Activated naive CD4-positive, alpha-beta T cell treated with anti-CD3 and anti-CD28 coated beads, Interleukin-2, amount 50 U/mL, for 16 hours (primary cell): Measurements from ENCODE around the gene NPTX2.
"Not testable (repeated sequence)": the region's sequence is repeated elsewhere in the genome, so short reads cannot be mapped to it uniquely, and the experiment has no call there.

ENCODE experiments used
- DNase-seq: peaks from one replicate; pipeline ENCODE4 v3.0.0-alpha.2; 2020

The NPTX2 gene, protein sequence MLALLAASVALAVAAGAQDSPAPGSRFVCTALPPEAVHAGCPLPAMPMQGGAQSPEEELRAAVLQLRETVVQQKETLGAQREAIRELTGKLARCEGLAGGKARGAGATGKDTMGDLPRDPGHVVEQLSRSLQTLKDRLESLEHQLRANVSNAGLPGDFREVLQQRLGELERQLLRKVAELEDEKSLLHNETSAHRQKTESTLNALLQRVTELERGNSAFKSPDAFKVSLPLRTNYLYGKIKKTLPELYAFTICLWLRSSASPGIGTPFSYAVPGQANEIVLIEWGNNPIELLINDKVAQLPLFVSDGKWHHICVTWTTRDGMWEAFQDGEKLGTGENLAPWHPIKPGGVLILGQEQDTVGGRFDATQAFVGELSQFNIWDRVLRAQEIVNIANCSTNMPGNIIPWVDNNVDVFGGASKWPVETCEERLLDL

DNA sequence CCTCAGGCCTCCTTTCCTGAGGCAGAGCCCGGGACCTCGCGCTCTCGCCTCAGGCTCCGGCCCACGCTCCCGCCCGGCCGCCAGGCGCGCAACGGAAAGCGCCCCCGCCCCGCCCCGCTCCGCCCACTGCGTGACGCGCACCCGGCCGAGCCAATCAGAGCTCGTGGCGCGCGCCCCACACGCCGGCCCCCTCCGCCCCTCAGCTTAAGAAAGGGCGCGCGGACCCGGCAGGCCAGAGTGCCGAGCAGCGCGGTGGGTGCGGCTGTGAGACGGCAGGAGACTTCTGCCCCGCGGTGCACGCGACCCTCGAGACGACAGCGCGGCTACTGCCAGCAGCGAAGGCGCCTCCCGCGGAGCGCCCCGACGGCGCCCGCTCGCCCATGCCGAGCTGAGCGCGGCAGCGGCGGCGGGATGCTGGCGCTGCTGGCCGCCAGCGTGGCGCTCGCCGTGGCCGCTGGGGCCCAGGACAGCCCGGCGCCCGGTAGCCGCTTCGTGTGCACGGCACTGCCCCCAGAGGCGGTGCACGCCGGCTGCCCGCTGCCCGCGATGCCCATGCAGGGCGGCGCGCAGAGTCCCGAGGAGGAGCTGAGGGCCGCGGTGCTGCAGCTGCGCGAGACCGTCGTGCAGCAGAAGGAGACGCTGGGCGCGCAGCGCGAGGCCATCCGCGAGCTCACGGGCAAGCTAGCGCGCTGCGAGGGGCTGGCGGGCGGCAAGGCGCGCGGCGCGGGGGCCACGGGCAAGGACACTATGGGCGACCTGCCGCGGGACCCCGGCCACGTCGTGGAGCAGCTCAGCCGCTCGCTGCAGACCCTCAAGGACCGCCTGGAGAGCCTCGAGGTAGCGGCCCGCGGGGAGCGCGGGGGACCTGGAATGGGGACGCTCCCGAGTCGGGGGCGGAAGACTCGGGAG lies at the start of gene NPTX2:
Gene NPTX2, plus strand, starts transcription at position 235 of the 909 bp plus-strand sequence. Its CDS starts 177 bp downstream, at position 412.
- no peak for DNase-seq

DNA sequence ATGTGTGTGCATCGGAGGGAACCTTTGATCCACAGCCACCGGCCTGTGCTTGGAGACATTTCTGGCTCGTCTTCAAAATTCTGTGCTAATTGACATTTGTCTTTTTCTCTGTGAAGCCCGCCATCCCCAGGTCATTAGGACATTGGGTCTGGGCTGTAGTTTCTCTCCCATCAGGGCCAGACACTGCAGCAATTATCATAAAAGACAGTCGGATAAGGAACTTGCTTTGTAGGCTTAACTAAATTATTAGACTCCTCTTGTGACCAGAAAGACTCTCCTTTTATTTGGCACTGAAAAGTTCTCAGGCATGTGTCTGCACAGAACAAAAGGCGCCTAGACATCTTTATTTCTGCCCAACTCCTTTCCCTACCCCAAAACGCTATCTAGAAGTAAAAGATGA lies 49.1 kb upstream of the NPTX2 start:
- DNase-seq, result no peak

DNA sequence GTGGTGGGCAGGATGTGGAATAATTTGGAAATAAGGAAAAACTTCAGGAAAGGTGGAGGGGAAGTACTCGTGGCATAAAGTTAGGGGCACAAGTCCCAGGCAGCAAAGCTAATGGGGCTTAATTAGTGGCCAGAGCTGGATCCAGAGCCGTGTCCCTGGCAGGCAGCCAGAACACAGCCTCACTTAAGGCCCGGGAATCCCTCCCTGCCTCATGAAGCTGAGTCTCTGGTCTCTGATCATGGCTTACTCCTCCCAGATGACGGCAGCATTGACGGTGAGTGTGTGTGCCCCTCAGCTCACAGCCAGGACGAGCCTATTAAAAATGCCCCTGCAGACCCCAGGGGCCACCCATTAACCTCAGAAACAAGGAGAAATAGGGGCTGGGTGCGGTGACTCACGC lies 48.2 kb upstream of the NPTX2 start:
- DNase-seq, result no peak

DNA sequence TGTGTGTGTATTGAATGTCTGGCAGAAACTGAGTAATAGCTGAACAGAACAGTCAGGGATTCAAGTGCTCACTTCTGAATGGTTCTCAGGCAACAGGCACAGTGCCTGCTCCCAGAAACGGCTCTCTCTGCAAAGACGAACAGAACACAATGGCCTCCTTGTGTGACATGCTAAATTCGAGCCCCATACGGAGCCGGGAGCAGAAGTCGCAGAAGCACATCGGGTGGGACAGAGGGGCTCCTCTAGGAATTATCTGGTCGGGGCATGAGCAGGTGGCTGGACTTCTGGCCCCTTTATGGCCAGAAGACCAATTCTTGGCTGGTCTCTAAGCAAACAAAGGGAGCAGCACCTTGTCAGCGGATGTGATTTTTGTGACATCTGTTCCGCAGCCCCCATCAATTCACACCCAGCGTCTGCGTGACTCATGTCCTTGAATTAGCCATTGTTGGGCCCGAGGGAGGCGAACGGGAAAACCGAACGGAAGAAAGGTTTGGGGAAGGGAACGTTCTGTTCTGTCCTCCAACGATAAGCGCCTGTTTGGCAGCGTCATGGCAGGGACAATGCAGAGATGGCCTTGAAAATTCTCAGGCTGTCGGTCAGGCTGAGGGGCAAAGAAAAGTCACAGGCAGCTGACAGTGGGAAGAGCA lies 47.3 kb upstream of the NPTX2 start:
- no peak for DNase-seq

DNA sequence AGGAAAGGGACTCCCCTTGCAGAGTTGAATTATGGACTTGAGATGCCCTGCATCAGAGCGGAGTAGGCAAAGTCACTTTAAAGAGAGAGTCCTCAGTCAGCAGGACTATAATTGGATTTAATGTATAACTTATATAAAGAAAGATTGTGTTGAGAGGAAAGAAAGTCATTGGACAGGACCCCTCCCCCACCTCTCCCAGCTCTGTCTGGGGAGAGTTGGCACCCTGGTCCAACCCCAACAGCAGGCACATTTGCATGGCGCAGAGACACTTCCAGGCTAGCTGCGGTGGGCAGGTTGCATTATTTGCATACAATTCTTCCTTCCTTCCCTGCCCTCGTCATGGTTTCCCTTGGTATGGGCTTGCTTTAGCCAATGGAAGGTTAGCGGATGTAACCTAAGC lies 46.1 kb upstream of the NPTX2 start:
- no peak for DNase-seq

DNA sequence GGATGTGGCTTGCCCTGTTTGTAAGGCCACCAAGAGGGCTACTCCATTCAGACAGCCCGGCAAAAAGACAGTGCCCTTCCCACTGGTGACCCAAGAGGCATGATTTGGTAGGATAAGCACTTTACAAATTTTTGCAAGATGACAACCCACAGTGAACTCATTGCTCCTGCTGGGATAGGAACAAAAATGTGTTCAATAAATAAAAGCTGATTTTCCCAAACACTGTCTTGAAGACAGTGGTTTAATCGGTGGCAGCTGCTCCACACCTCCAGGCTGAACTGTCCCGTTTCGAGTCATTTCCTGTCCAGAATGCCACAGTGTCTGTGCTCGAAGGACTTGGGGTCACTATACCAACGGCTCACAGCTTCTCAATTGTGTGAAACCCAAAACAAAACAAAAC lies 45.1 kb upstream of the NPTX2 start:
- DNase-seq, result no peak

DNA sequence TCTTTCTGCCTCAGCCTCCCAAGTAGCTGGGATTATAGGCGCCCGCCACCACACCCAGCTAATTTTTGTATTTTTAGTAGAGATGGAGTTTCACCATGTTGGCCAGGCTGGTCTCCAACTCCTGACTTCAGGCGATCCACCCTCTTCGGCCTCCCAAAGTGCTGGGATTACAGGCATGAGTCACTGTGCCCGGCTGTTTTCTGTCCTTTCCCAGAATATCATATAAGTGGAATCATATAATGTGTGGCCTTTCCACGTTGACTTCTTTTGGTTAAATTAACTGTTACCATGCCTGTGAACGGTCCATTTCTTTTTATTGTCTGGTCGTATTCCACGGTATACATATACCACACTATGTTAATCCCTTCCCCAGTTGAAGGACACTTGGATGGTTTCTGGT lies 44.4 kb upstream of the NPTX2 start:
- not testable (repeated sequence) for DNase-seq

DNA sequence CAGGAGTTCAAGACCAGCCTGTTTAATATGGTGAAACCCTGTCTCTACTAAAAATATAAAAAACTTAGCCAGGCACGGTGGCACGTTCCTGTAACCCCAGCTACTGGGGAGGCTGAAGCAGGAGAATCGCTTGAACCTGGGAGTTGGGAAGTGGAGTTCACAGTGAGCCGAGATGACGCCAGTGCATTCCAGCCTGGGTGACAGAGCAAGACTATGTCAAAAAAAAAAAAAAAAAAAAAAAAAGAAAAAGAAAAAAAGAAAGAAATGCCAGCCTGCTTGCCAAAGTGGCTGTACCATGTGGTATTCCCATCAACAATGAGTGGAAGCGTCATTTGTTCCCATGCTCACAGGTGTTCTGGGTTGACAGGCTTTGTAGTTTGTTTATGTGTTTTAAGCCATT lies 43.3 kb upstream of the NPTX2 start:
- no peak for DNase-seq

DNA sequence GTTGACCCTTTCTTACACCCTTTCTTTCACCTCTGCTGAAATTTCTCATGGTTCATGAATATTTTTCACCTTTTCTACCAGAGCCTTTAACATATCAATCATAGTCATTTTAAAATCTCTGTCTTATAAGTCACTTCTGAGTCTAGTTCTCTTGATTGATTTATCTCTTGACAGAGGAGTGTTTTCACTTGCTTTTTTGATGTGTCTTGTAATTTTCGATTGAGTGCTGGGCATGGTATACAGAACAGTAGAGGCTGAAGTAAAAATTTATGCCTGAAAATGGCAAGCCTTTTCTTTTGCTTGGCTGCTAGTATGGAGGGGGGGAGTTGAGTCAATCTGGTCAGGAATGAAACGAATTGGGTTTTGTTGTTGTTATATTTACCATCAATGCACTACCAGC lies 41.2 kb upstream of the NPTX2 start:
- no peak for DNase-seq

DNA sequence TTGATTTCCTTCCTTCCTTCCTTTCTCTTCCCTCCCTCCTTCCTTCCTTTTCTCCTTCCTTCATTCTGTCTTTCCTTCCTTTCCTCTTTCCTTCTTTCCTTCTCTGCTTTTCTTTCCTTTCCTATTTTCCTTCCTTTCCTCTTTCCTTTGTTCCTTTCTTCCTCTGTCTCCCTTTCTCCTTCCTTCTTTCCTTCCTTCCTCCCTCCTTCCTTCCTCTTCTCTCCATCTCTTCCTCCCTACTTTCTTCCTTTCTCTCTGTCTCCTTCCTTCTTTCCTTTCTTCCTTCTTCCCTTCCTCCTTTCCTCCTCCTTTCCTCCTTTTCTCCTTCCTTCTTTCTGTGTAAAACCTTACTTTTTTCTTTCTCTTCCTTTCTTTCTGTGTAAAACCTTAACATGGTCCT lies 32.3 kb upstream of the NPTX2 start:
- DNase-seq, result no peak

DNA sequence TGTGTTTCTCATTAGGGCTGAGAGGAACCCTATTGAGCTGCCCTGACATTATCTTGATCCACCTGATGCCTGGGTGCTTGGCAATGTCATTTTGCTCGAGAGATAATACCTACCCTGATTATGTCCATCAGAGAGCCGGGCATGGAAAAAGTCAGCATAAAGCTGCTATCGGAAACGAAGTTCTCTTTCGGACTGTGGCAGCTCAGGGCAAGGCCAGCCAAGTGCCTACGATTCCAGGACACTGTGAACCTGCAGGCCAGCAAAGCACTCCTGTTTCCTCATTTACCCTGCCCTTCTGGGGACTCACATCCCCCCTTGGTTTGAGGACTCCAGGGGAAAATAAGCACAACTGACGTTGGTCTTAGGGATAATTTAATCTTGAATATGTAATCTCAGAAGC lies 25.2 kb upstream of the NPTX2 start:
- DNase-seq, result no peak

DNA sequence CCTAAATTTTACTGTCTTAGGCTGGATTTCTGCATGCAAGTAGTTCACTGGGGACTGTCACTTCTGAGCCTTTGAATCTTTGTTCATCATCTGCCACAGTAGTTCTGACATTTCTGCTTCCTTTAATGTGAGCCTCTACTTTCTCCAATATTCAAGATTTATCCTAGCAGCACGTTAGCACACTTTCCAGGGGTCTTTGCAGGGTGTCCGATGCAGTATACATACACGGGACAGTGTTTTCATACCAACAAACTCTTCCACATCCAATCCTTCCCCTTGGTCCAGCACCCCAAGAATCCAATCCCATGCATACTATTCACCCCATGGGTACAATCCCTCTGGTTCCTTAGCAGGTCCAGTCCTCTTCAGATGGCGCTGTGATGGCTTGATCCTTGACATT lies 22.7 kb upstream of the NPTX2 start:
- no peak for DNase-seq

DNA sequence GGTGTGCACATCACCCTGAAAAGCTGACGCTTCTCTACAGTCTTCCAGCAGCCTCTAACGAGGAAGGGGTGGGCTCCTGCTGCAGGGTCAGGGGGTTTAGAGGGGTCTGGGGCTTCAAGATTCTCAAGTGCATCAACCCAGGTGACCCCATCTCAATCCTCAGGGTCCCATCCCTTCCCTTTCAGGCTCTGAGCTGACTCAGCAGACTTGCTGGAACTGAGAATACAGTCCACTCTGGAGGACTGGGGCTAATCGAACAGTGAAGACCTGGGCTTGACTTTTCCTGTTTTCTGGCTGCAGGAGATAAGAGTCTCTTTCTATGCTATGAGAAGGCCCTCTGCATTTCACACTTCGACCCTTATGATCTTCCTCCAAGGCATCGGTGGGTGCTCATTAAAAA lies 22.3 kb upstream of the NPTX2 start:
- DNase-seq, result no peak

DNA sequence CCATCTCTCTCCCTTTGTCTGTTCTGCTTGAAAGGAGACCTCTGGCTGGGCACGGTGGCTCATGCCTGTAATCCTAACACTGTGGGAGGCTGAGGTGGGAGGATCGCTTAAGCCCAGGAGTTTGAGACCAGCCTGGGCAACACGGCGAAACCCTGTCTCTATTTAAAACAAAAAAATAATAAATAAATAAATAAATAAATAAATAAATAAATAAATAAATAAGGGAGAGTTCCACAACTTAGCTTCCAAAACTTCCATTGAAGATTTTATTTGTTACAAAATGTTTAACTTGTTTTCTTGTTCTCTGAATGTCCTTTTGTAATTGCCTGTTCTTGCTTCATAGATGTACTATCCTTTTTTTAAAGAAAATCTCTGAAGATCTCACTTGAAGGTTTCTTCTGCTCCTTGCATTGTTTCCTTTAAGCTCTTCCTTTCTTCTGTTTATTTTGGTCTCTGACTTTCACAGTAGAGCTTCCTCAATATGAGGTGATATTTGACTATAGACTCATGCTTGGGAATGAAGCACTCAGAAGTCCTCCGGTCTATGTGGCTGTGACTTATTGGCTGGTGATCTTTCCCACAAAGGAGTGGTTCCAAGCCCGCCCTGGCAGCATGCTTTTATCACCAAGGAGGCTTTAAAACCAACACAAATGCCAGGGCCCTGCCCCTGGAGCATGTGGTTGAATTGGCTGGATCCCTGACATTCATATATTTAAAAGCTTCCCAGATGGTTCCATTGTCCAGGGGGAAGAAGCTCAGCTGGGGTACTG lies 18.1 kb upstream of the NPTX2 start:
- DNase-seq, result no peak

DNA sequence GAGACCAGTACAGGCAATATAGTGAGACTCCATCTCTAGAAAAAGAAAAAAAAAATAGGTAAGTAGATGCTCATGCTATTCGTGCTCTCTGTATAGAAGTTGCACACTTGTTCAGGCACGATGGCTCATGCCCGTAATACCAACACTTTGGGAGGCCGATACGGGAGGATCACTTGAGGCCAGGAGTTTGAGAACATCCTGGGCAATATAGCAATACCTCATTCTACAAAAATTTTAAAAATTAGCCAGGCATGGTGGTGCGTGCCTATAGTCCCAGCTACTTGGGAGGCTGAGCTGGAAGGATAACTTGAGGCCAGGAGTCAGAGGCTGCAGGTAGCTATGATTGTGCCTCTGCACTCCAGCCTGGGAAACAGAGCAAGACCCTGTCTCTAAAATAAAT lies 17.2 kb upstream of the NPTX2 start:
- no peak for DNase-seq

DNA sequence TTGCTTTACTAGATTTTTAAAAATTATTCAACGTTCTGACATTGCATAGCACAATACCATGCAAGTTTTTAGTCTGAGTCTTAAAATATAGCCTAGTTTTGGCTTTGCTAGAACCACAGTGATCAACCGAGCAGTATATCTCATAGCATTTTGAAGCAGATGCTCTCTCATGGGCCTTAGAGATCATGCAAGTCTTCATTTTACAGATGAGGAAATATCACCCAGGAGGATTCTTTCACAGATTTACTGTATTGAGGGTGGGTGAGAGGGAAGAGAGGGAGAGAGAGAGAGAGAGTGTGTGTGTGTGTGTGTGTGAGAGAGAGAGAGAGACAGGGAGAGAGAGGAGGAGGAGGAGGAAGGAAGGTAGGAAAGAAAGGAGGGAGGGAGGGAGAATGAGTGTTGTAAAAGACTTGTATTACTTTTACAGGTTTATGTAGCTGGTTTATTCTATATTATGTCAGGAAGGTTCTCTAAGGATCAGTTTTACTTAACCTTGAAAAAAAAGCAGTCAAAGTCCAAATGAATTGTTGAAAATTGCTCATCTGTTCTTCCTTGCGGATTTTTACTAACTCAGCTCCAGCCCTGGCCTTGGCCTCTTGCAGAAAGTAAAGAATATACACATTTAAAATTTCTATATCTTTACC lies 14.2 kb upstream of the NPTX2 start:
- no peak for DNase-seq

DNA sequence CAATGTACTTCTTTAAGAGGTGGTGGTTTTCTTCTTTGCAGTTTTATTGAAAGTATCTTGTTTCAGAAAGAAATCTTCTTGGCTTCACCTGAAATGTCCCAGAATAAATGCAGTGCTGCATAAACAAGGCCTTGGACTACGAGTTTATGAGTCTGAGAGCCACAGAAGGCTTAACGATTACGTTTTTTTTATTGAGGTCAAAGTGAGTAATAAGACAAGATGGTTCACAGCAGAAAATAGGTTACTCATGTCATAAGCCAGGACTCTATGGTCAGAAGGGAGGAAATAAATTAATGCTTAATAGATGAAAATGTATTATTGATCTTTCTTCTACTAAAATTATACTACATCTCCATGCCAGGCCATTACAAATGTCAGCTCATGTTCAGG lies 13.7 kb upstream of the NPTX2 start:
- no peak for DNase-seq

DNA sequence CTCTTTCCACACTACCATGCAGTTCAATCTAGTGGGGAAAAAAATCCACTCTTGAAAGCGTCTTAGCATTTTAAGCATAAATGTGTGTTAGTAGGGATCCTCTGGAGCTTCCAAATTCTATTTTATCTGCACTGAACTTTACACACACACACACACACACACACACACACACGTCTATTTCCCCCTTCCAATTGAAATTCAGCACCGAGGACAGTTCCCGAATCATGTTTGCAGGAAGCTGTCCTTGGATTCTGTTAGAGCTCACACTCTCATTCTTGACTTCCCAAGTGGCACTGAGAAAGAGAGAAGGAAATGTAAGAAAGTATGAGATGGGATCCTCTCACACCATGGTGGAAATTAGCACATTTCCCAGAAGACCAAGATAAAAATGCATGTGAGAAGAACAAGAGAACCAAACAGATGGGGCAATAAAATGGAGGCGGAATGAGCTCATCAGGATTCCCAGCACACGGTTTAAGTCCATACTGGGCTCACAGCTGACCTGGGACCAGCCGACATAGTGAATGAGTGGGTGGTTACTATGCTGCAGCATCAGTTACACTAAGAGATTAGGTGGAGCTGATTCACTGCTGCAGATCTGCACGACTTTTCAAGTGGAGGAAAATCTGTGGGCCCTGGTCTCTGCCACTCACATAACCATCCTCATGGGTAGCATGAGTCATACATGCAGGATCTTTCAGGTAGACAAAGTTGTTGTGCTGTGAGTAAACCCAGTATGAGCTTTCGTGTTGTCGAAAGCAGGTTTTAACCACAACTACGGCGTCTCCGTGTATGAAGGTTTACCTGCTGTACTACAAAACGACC lies 3.3 kb upstream of the NPTX2 start:
- no peak for DNase-seq

DNA sequence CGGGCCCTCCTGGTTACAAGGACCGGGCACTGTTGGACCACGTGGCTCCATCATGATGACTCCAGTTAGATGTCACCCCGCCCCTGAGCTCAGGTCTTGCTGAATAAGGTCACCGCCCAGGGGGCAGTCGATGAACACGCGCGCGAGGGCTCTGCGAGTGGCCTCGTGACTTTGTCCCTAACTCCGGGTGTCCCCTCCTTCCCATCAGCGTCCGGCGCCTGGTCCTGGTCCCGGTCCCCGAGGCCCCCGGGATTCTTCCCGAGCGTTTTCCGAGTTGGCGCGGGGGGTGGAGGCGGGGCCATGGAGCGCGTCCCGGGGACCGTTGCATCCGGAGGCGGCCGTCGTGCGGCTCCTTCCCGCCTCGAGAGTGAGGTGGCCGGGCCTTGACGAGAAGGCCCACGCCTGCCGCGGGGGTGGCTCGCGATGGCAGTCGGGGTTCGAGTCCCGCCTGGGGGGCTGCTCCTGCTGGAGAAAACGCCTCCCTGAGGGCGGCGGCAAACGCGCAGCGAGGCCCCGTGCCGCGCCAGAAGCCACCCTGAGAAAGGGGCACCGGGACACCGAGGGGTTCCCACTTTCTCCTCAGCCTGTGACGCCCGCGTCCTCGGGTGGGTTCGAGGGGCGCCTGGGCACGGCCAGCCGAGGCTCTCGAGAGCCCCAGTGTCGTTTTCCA lies 569 bp upstream of the NPTX2 start:
- no peak for DNase-seq

DNA sequence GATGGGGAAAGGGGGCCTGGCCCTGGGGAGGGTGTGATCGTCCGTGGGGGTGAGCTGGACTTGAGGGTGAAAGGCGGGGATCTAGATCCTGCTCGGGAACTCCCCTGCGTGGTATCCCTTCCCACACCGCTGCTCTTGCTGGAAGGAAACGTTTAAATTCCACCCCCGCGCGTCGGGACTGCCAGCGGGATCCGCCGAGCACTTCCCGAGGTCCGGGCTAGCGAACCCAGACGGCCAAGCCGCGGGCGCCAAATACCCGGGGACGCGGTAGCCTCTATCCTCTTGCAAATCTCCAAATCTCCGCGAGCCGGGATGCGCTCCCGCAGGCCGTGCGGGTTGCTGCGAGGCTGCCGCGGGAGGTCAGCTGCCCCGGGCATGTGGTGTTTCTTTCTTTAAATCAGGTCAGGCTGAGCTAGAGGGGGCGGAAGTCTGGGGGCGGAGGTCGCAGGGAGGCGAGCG lies 904 bp downstream of the NPTX2 start:
- no peak for DNase-seq

DNA sequence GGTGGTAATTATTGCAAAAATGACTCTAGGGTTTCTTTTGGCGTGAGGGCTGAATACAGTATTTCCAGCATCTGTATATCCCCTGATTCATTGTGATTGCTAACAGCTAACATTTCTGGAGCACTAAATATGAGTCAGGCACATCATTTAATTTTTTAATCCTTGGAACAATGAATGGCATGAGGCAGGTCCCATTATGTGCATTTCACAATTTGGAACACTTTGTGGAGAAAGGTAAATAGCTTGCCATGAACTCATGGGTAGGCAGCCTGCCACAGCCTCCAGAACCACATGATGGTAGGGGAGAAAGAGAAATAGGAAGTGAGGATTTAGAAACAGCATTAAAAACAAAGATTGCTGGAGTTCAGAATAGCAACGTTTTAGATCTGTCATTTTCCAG lies 1.7 kb downstream of the NPTX2 start:
- DNase-seq, result no peak
